ENCODE measurements around the gene USH2A. TPM values are rescaled to one million over a fixed set of nuclear protein-coding genes. Genes with fewer than 3 reads are reported as not detected.

Gene USH2A
- total RNA-seq, 1 experiment from 2014 or later, result not detected

DNA sequence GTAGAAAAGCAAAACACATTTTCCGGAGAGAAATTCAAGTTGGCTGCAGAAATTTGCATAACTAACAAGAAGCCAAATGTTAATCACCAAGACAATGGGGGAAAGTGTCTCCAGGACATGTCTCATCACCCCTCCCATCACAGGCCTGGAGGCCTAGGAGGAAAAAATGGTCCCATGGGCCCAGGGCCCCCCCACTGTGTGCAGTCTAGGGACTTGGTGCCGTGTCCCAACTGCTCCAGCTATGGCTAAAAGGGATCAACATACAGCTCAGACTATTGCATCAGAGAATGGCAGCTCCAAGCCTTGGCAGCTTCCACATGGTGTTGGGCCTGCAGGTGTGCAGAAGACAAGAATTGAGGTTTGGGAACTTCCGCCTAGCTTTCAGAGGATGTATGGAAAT, 138.2 kb downstream of the USH2A start:
- no peak overlapping the region for H3K9ac ChIP-seq (ENCODE audit: low read length)
- no peaks in the 10 kb centered on the region for H4K20me1 ChIP-seq (ENCODE audit: insufficient read depth)
- no peak overlapping the region for H2AFZ ChIP-seq (ENCODE audit: low read depth, low read length, poor library complexity, severe bottlenecking)
- DNase-seq (ENCODE audit: low read depth, low spot score) (no peak), ATAC-seq (no peak)
- RAD21 ChIA-PET (ENCODE audit: low non-redundant PET in 1 of 2, low total read pairs in 2 of 2, uncharacterized antibody in 2 of 2, unreplicated experiment in 2 of 2), result no interaction called here
- intact Hi-C loops (cut with micrococcal nuclease), result no loop called here
- no peaks in the 10 kb centered on the region for H3K4me1 ChIP-seq (ENCODE audit: control insufficient read depth in 1 of 2, insufficient read depth in 2 of 2, low read length in 2 of 2)
- no peak overlapping the region for H3K4me3 ChIP-seq (replicated peaks in 1 of 2; ENCODE audit: low read depth in 1 of 2, low read length in 2 of 2)
- H3K9me3 ChIP-seq (ENCODE audit: control insufficient read depth in 1 of 2, insufficient read depth in 1 of 2, low read depth in 1 of 2, low read length in 2 of 2), result peaks cover 0 to 4% of the 10 kb centered on the region in 2 experiments; a peak in 2 of 4 replicates
- H3K27me3 ChIP-seq (ENCODE audit: insufficient read depth, low read length), result no peaks in the 10 kb centered on the region
- no peak overlapping the region for H3K27ac ChIP-seq (ENCODE audit: low read depth, low read length)
- POLR2A ChIA-PET, result no interaction called here
- no peaks in the 10 kb centered on the region for H3K9me2 ChIP-seq (ENCODE audit: insufficient read depth)
- no peak overlapping the region for H3K4me2 ChIP-seq (ENCODE audit: low read length)
- CTCF ChIA-PET, result no interaction called here
- H3K79me2 ChIP-seq (ENCODE audit: insufficient read depth, low read length), result no peaks in the 10 kb centered on the region
- TF ChIP-seq, protein P1, sequence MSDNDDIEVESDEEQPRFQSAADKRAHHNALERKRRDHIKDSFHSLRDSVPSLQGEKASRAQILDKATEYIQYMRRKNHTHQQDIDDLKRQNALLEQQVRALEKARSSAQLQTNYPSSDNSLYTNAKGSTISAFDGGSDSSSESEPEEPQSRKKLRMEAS (IDR thresholded peaks at IDR 0.05), result no peak
- TF ChIP-seq EZH2 (IDR thresholded peaks at IDR 0.05) (no peak), SIN3A (IDR thresholded peaks at IDR 0.05; ENCODE audit: low read depth) (no peak), POLR2A (IDR thresholded peaks at IDR 0.05; ENCODE audit: borderline replicate concordance, extremely low read depth, insufficient read depth, insufficient read length) (no peak), YY1 (IDR thresholded peaks at IDR 0.05; ENCODE audit: extremely low read depth, insufficient replicate concordance, low read depth, low read length) (no peak), JUND (IDR thresholded peaks at IDR 0.05) (no peak), RAD21 (IDR thresholded peaks at IDR 0.05; ENCODE audit: low read depth) (no peak), TCF7L2 (IDR thresholded peaks at IDR 0.05; ENCODE audit: borderline replicate concordance, extremely low read depth, insufficient read depth, insufficient read length) (no peak), CBX3 (IDR thresholded peaks at IDR 0.05; ENCODE audit: low read depth) (no peak), FOSL1 (IDR thresholded peaks at IDR 0.05; ENCODE audit: low read depth) (no peak), ZNF274 (IDR thresholded peaks at IDR 0.05; ENCODE audit: low read depth, low read length) (no peak), EGR1 (IDR thresholded peaks at IDR 0.05; ENCODE audit: low read depth) (no peak)
- TF ChIP-seq, protein P2, sequence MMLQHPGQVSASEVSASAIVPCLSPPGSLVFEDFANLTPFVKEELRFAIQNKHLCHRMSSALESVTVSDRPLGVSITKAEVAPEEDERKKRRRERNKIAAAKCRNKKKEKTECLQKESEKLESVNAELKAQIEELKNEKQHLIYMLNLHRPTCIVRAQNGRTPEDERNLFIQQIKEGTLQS (IDR thresholded peaks at IDR 0.05), result no peak
- H3K36me3 ChIP-seq (ENCODE audit: control insufficient read depth in 1 of 2, insufficient read depth in 2 of 2, low read length in 2 of 2), result no peaks in the 10 kb centered on the region
- no TSS peak for BruUV-seq (replicated peaks)

DNA sequence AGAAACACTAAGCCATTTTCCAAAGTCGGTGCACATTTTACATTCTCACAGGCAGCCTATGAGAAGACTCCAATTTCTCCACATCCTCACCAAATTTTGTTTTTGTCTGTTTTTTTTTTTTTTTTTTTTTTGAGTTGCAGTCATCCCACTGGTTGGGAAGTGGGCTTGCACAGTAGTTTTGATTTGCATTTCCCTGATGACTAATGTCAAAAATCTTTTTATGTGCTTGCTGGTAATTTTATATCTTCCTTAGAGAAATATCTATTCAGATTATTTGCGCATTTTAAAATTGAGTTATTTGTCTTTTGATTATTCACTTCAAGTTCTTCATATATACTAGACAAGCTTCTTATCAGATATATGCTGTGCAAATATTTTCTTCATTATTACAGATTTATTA, 141.5 kb downstream of the USH2A start:
- Histone ChIP-seq H4K20me1 (ENCODE audit: insufficient read depth) (no peaks in the 10 kb centered on the region), H3K36me3 (ENCODE audit: control insufficient read depth in 1 of 2, insufficient read depth in 2 of 2, low read length in 2 of 2) (no peaks in the 10 kb centered on the region), H3K79me2 (ENCODE audit: insufficient read depth, low read length) (no peaks in the 10 kb centered on the region), H3K4me1 (ENCODE audit: control insufficient read depth in 1 of 2, insufficient read depth in 2 of 2, low read length in 2 of 2) (no peaks in the 10 kb centered on the region), H3K9me2 (ENCODE audit: insufficient read depth) (no peaks in the 10 kb centered on the region), H3K9ac (ENCODE audit: low read length) (no peak overlapping the region), H3K4me2 (ENCODE audit: low read length) (no peak overlapping the region), H3K9me3 (ENCODE audit: control insufficient read depth in 1 of 2, insufficient read depth in 1 of 2, low read depth in 1 of 2, low read length in 2 of 2) (no peaks in the 10 kb centered on the region; a peak in 2 of 4 replicates), H3K4me3 (replicated peaks in 1 of 2; ENCODE audit: low read depth in 1 of 2, low read length in 2 of 2) (no peak overlapping the region), H2AFZ (ENCODE audit: low read depth, low read length, poor library complexity, severe bottlenecking) (no peak overlapping the region), H3K27me3 (ENCODE audit: insufficient read depth, low read length) (no peaks in the 10 kb centered on the region), H3K27ac (ENCODE audit: low read depth, low read length) (no peak overlapping the region)
- ChIA-PET POLR2A (no interaction called here), RAD21 (ENCODE audit: low non-redundant PET in 1 of 2, low total read pairs in 2 of 2, uncharacterized antibody in 2 of 2, unreplicated experiment in 2 of 2) (no interaction called here), CTCF (no interaction called here)
- intact Hi-C loops (cut with micrococcal nuclease), result no loop called here
- DNase-seq (ENCODE audit: low read depth, low spot score) (no peak), ATAC-seq (no peak)
- no TSS peak for BruUV-seq (replicated peaks)
- TF ChIP-seq, protein P1 (IDR thresholded peaks at IDR 0.05), result no peak
- TF ChIP-seq, protein P3, sequence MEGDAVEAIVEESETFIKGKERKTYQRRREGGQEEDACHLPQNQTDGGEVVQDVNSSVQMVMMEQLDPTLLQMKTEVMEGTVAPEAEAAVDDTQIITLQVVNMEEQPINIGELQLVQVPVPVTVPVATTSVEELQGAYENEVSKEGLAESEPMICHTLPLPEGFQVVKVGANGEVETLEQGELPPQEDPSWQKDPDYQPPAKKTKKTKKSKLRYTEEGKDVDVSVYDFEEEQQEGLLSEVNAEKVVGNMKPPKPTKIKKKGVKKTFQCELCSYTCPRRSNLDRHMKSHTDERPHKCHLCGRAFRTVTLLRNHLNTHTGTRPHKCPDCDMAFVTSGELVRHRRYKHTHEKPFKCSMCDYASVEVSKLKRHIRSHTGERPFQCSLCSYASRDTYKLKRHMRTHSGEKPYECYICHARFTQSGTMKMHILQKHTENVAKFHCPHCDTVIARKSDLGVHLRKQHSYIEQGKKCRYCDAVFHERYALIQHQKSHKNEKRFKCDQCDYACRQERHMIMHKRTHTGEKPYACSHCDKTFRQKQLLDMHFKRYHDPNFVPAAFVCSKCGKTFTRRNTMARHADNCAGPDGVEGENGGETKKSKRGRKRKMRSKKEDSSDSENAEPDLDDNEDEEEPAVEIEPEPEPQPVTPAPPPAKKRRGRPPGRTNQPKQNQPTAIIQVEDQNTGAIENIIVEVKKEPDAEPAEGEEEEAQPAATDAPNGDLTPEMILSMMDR (IDR thresholded peaks at IDR 0.05 in 2 of 3, conservative IDR thresholded peaks at IDR 0.05 in 1 of 3; ENCODE audit: borderline replicate concordance in 1 of 3, insufficient read depth in 1 of 3, low read depth in 2 of 3, low read length in 2 of 3), result no peak
- TF ChIP-seq SIN3A (IDR thresholded peaks at IDR 0.05; ENCODE audit: low read depth) (no peak), SP1 (IDR thresholded peaks at IDR 0.05; ENCODE audit: low read depth) (no peak), EZH2phosphoT487 (IDR thresholded peaks at IDR 0.05; ENCODE audit: borderline replicate concordance) (no peak), ELF1 (IDR thresholded peaks at IDR 0.05; ENCODE audit: borderline replicate concordance, low read depth) (no peak), POLR2AphosphoS5 (IDR thresholded peaks at IDR 0.05; ENCODE audit: low read depth, low read length) (no peak), RAD21 (IDR thresholded peaks at IDR 0.05; ENCODE audit: low read depth) (no peak)

Measured in HCT116 (cell line).